ENCODE measurements around the gene SEMA3B.
"Not testable (repeated sequence)": the region's sequence is repeated elsewhere in the genome, so short reads cannot be mapped to it uniquely, and the experiment has no call there.

SEMA3B gene

DNA sequence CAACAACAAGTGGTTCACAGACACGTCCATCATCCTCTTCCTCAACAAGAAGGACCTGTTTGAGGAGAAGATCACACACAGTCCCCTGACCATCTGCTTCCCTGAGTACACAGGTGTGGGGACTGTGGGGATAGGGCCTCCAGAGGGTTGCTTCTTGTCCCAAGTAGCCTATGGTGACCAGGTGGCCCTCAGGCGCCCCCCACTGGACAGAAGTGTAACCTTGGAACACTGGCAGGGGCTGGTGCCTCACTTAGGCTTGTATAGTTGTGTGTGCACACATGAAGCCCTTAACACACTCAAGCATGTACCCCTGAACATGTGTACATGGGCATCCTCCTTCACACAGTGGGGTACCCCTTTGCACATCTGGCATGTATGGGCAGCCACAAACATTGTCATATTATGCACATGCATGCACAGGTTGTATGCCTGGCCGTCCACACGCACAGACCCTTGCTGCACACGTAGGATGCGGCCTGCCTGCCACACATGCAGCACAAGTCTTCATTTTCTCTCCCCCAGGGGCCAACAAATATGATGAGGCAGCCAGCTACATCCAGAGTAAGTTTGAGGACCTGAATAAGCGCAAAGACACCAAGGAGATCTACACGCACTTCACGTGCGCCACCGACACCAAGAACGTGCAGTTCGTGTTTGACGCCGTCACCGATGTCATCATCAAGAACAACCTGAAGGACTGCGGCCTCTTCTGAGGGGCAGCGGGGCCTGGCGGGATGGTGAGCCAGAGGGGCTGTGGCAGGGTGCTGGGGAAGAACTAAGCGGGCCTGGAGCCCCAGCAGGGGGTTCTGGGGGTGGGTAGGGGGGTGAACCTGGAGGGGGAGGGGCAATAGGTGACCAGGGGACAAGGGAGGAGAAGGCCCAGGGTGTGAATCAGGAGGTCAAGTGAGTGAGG lies 11.7 kb upstream of the SEMA3B start:
- Mint-ChIP-seq H3K4me1 (ENCODE audit: low read depth in 2 of 2) (peaks cover 14% of the 10 kb centered on the region in 2 donors), H3K36me3 (ENCODE audit: insufficient read depth) (peaks cover 78% of the 10 kb centered on the region), H3K27ac (peak overlapping the region; percentile 57 to 92), H3K27me3 (no peaks in the 10 kb centered on the region), H3K4me3 (peak overlapping the region in 1 of 2 donors; percentile 17), H3K9me3 (no peaks in the 10 kb centered on the region)
- no peak for DNase-seq
- ATAC-seq (replicated peaks) = no peak

GRCh38 chr3:50258029-50258680 lies 10.8 kb upstream of the SEMA3B start:
- Mint-ChIP-seq H3K4me3 (peak overlapping the region; percentile 6 to 10), H3K36me3 (ENCODE audit: insufficient read depth) (peaks cover 70% of the 10 kb centered on the region), H3K9me3 (no peaks in the 10 kb centered on the region), H3K4me1 (ENCODE audit: low read depth in 2 of 2) (peaks cover 13 to 14% of the 10 kb centered on the region in 2 donors), H3K27ac (peak overlapping the region; percentile 38 to 92), H3K27me3 (no peaks in the 10 kb centered on the region)
- no peak for DNase-seq
- ATAC-seq (replicated peaks) = no peak

- Mint-ChIP-seq H3K27ac (peak overlapping the region; percentile 38 to 92), H3K4me1 (ENCODE audit: low read depth in 2 of 2) (peaks cover 7 to 8% of the 10 kb centered on the region in 2 donors), H3K36me3 (ENCODE audit: insufficient read depth) (peaks cover 68% of the 10 kb centered on the region), H3K9me3 (no peaks in the 10 kb centered on the region), H3K27me3 (no peaks in the 10 kb centered on the region), H3K4me3 (peak overlapping the region; percentile 10 to 31)
- ATAC-seq (replicated peaks) = no peak
- no peak for DNase-seq
These were observed 10.0 kb upstream of the SEMA3B start for GRCh38 chr3:50258979-50259378.

DNA sequence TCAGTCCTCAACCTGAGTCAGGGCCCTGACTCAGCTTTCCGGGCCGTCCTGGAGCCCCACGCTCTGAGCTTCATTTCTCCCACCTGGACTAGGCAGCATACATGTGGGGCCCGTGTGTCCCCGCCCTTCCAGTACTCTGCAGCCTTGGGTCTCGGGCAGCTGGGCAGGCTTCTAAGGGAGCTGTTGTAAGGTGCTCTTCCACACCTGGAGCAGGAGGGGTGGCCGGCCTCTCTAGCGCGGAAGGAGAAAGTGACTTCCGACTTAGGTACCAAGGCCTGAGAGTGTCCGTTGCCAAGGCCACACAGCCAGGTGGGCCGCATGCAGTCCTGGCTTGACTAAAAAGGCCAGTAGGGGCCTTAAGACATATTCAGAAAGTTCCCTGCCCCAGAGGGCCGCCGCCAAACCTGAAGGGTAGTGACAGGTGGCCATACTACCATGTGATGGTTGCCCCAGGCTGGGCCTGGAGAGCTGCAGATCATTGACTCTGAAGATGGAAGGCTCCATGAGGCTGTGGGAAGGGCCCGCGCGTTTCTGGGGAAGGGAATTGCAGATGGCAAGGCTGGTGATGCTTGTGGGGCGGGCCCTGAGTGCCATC lies 9.4 kb upstream of the SEMA3B start:
- Mint-ChIP-seq H3K4me1 (ENCODE audit: low read depth in 2 of 2) (peaks cover 7 to 8% of the 10 kb centered on the region in 2 donors), H3K9me3 (no peaks in the 10 kb centered on the region), H3K36me3 (ENCODE audit: insufficient read depth) (peaks cover 70% of the 10 kb centered on the region), H3K27ac (peak overlapping the region; percentile 38 to 92), H3K27me3 (no peaks in the 10 kb centered on the region), H3K4me3 (peak overlapping the region; percentile 62 to 74)
- DNase-seq (no peak), ATAC-seq (replicated peaks) (peak; percentile 21)

- Mint-ChIP-seq H3K9me3 (no peaks in the 10 kb centered on the region), H3K36me3 (ENCODE audit: insufficient read depth) (peaks cover 66% of the 10 kb centered on the region), H3K27me3 (no peaks in the 10 kb centered on the region), H3K4me3 (peak overlapping the region; percentile 62 to 74), H3K27ac (peak overlapping the region; percentile 38 to 92), H3K4me1 (ENCODE audit: low read depth in 2 of 2) (peaks cover 5 to 8% of the 10 kb centered on the region in 2 donors)
- ATAC-seq (replicated peaks) (peak; percentile 95), DNase-seq (peak; percentile 77 to 88 (median 81))
These were observed 8.7 kb upstream of the SEMA3B start for GRCh38 chr3:50260027-50260941.

GRCh38 chr3:50260942-50261441 lies 8.0 kb upstream of the SEMA3B start:
- Mint-ChIP-seq H3K9me3 (no peaks in the 10 kb centered on the region), H3K4me3 (peak overlapping the region; percentile 62 to 74), H3K4me1 (ENCODE audit: low read depth in 2 of 2) (peaks cover 7 to 8% of the 10 kb centered on the region in 2 donors), H3K27ac (peak overlapping the region in 1 of 2 donors; percentile 92), H3K27me3 (no peaks in the 10 kb centered on the region), H3K36me3 (ENCODE audit: insufficient read depth) (peaks cover 62% of the 10 kb centered on the region)
- no peak for ATAC-seq (replicated peaks)
- no peak for DNase-seq

- ATAC-seq (replicated peaks) (no peak), DNase-seq (no peak)
- peak overlapping the region in 1 of 2 donors; percentile 62 for H3K4me3 Mint-ChIP-seq
- H3K4me1 Mint-ChIP-seq (ENCODE audit: low read depth in 2 of 2) = peaks cover 7 to 8% of the 10 kb centered on the region in 2 donors
- H3K27ac Mint-ChIP-seq = peak overlapping the region in 1 of 2 donors; percentile 92
- no peaks in the 10 kb centered on the region for H3K27me3 Mint-ChIP-seq
- H3K9me3 Mint-ChIP-seq = no peaks in the 10 kb centered on the region
- peaks cover 57% of the 10 kb centered on the region for H3K36me3 Mint-ChIP-seq (ENCODE audit: insufficient read depth)
These were observed 7.4 kb upstream of the SEMA3B start for GRCh38 chr3:50261505-50261904.

GRCh38 chr3:50262200-50262599 lies 6.7 kb upstream of the SEMA3B start:
- H3K27me3 Mint-ChIP-seq; ATAC-seq (replicated peaks); H3K4me1 Mint-ChIP-seq (ENCODE audit: low read depth in 2 of 2); H3K4me3 Mint-ChIP-seq; DNase-seq; H3K9me3 Mint-ChIP-seq: not testable (repeated sequence)
- Mint-ChIP-seq H3K36me3 (ENCODE audit: insufficient read depth) (peaks cover 50% of the 10 kb centered on the region), H3K27ac (peak overlapping the region in 1 of 2 donors; percentile 92)

- no peak for ATAC-seq (replicated peaks)
- H3K36me3 Mint-ChIP-seq (ENCODE audit: insufficient read depth) = peaks cover 46% of the 10 kb centered on the region
- peaks cover 5 to 8% of the 10 kb centered on the region in 2 donors for H3K4me1 Mint-ChIP-seq (ENCODE audit: low read depth in 2 of 2)
- H3K4me3 Mint-ChIP-seq = no peak overlapping the region
- H3K27ac Mint-ChIP-seq = no peak overlapping the region
- DNase-seq = no peak
- no peaks in the 10 kb centered on the region for H3K27me3 Mint-ChIP-seq
- H3K9me3 Mint-ChIP-seq = no peaks in the 10 kb centered on the region
These were observed 6.2 kb upstream of the SEMA3B start for GRCh38 chr3:50262778-50263177.

- ATAC-seq (replicated peaks) = no peak
- H3K9me3 Mint-ChIP-seq = no peaks in the 10 kb centered on the region
- no peaks in the 10 kb centered on the region for H3K27me3 Mint-ChIP-seq
- H3K4me1 Mint-ChIP-seq (ENCODE audit: low read depth in 2 of 2) = peaks cover 5 to 8% of the 10 kb centered on the region in 2 donors
- H3K27ac Mint-ChIP-seq = peak overlapping the region; percentile 31 to 55
- no peak for DNase-seq
- no peak overlapping the region for H3K4me3 Mint-ChIP-seq
- peaks cover 36% of the 10 kb centered on the region for H3K36me3 Mint-ChIP-seq (ENCODE audit: insufficient read depth)
These were observed 5.2 kb upstream of the SEMA3B start for GRCh38 chr3:50263478-50264382.

DNA sequence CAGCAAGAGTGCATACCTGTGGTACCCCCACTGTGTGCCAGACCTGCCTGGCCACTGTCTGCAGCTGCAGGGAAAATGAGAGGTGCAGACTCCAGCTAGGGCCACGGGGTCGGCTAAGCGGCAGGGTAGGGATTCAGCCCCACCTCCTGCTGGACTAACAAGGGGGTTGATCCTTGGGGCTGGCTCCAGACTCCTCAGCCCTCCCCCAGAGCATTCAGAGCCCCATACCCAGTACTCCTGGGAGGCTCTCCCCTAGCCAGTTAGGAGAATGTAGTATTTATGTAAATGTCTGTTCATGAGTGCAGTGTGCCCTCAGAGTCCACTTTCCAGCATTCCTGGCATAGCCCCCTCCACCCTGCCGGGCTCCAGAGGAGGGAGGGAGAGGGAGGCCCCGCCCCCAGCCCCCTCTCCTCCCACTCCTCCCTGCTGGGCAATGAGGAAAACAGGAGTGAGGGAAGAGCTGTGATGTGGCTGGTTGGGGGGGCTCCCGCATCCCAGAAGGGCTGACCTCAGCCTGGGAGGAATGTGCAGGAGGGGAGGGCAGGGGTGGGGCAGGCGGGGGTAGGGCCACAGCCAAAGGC lies 4.5 kb upstream of the SEMA3B start:
- Mint-ChIP-seq H3K27ac (peak overlapping the region; percentile 31 to 55), H3K4me3 (no peak overlapping the region), H3K27me3 (no peaks in the 10 kb centered on the region), H3K36me3 (ENCODE audit: insufficient read depth) (peaks cover 29% of the 10 kb centered on the region), H3K4me1 (ENCODE audit: low read depth in 2 of 2) (peaks cover 4 to 5% of the 10 kb centered on the region in 2 donors), H3K9me3 (no peaks in the 10 kb centered on the region)
- DNase-seq = no peak
- no peak for ATAC-seq (replicated peaks)
